Parathyroid adenoma (tissue), 2 donors: ENCODE results near the gene FANCG.

ENCODE experiments used
- H2AFZ ChIP-seq: fragments of 300-600 bp; sonication (generic); one replicate; pipeline ENCODE4 v1.7.0; 2017; ENCODE audit warnings: antibody characterized with exemption, mild to moderate bottlenecking
- H3K27ac ChIP-seq: fragments of 300-600 bp; sonication (generic); one replicate; pipeline ENCODE4 v1.7.0; 2017
- H3K27me3 ChIP-seq: fragments of 300-600 bp; sonication (generic); one replicate; pipeline ENCODE4 v1.7.0; 2017; ENCODE audit warnings: low read length; ENCODE audit not compliant: control insufficient read depth, insufficient read depth
- H3K36me3 ChIP-seq: fragments of 300-600 bp; sonication (generic); one replicate; pipeline ENCODE4 v1.7.0; 2017; ENCODE audit warnings: low read length; ENCODE audit not compliant: control insufficient read depth, insufficient read depth
- H3K4me1 ChIP-seq: fragments of 300-600 bp; sonication (generic); one replicate; pipeline ENCODE4 v1.7.0; 2017; ENCODE audit warnings: control low read depth
- H3K4me2 ChIP-seq: fragments of 300-600 bp; sonication (generic); one replicate; pipeline ENCODE4 v1.7.0; 2017; ENCODE audit warnings: low read length
- H3K4me3 ChIP-seq: fragments of 300-600 bp; sonication (generic); one replicate; pipeline ENCODE4 v1.7.0; 2017; ENCODE audit warnings: low read depth, low read length
- H3K79me2 ChIP-seq: fragments of 300-600 bp; sonication (generic); one replicate; pipeline ENCODE4 v1.7.0; 2017; ENCODE audit warnings: control low read depth
- H3K9ac ChIP-seq: fragments of 300-600 bp; sonication (generic); one replicate; pipeline ENCODE4 v1.7.0; 2017; ENCODE audit warnings: mild to moderate bottlenecking
- H3K9me3 ChIP-seq: fragments of 300-600 bp; sonication (generic); one replicate; pipeline ENCODE4 v1.7.0; 2017; ENCODE audit warnings: low read length; ENCODE audit not compliant: control insufficient read depth
- TF ChIP-seq, protein P1 (sequence below): fragments of 300-600 bp; sonication (generic); IDR thresholded peaks from one replicate; pipeline ENCODE4 v1.7.0; 2017; ENCODE audit warnings: antibody characterized with exemption, mild to moderate bottlenecking
- donor health status: primary hyperparathyroidism.

FANCG gene

DNA sequence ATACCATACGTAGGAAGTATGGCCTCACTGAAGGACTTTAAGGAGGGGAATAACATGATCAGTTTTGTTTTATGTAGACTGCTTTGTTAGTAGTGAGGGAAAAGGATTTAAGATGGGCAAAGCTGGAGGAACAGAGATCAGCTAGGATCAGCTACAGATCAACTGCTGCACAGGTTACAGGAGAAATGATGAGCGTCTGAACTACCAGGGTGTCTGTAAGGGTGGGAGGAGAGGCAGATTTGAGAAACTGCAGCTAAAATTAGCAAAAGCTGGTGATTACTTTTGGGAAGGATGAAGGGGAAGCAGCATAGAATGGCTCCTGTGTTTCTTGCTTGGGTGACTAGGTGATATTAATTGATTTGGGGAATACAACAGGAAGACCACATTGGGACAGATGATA, 46.6 kb downstream of the FANCG start:
- Histone ChIP-seq H3K9me3 (no peaks in the 10 kb centered on the region), H3K4me2 (no peak overlapping the region), H3K4me3 (no peak overlapping the region), H3K9ac (no peak overlapping the region), H3K36me3 (no peaks in the 10 kb centered on the region), H3K4me1 (peaks cover 2% of the 10 kb centered on the region), H3K79me2 (no peaks in the 10 kb centered on the region), H3K27ac (no peak overlapping the region), H2AFZ (no peak overlapping the region), H3K27me3 (no peaks in the 10 kb centered on the region)
- TF ChIP-seq, protein P1, sequence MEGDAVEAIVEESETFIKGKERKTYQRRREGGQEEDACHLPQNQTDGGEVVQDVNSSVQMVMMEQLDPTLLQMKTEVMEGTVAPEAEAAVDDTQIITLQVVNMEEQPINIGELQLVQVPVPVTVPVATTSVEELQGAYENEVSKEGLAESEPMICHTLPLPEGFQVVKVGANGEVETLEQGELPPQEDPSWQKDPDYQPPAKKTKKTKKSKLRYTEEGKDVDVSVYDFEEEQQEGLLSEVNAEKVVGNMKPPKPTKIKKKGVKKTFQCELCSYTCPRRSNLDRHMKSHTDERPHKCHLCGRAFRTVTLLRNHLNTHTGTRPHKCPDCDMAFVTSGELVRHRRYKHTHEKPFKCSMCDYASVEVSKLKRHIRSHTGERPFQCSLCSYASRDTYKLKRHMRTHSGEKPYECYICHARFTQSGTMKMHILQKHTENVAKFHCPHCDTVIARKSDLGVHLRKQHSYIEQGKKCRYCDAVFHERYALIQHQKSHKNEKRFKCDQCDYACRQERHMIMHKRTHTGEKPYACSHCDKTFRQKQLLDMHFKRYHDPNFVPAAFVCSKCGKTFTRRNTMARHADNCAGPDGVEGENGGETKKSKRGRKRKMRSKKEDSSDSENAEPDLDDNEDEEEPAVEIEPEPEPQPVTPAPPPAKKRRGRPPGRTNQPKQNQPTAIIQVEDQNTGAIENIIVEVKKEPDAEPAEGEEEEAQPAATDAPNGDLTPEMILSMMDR = no peak

DNA sequence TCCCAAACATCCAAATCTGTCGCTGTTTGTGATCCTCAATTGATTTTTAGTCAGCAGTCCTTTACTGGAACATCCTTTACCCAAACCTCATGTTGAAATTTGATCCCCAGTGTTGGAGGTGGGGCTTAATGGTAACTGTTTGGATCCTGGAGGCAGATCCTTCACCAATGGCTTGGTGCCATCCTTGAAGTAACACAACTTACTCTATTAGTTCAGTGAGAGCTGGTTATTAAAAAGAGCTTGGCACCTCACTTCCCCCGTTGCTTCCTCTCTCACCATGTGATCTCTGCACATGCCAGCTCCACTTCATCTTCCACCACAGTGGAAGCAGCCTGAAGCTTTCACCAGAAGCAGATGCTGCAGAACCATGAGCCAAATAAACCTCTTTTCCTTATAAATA, 49.9 kb downstream of the FANCG start:
- no peak overlapping the region for H3K27ac ChIP-seq
- peaks cover 8% of the 10 kb centered on the region for H3K4me1 ChIP-seq
- H3K36me3 ChIP-seq = no peaks in the 10 kb centered on the region
- TF ChIP-seq, protein P1 = no peak
- no peak overlapping the region for H2AFZ ChIP-seq
- H3K79me2 ChIP-seq = no peaks in the 10 kb centered on the region
- no peaks in the 10 kb centered on the region for H3K27me3 ChIP-seq
- no peak overlapping the region for H3K9ac ChIP-seq
- H3K4me2 ChIP-seq = no peak overlapping the region
- H3K4me3 ChIP-seq = no peak overlapping the region
- H3K9me3 ChIP-seq = no peaks in the 10 kb centered on the region

DNA sequence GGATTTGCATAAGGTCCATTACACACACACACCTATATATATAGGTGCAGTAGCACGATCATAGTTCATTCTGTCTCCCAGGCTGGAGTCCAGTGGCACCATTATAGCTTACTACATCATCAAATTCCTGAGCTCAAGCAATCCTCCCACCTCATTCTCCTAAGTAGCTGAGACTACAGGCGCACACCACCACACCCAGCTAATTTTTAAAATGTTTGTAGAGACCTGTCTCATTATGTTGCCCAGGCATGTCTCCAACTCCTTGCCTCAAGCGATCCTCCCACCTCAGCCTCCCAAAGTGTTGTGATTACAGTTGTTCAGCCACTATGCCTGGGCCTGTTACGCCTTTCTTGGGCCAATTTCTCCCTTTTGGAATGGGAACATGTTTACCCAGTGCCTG, 50.5 kb downstream of the FANCG start:
- TF ChIP-seq, protein P1 = no peak
- Histone ChIP-seq H2AFZ (no peak overlapping the region), H3K9me3 (no peaks in the 10 kb centered on the region), H3K36me3 (no peaks in the 10 kb centered on the region), H3K4me3 (no peak overlapping the region), H3K79me2 (no peaks in the 10 kb centered on the region), H3K27me3 (no peaks in the 10 kb centered on the region), H3K27ac (no peak overlapping the region), H3K4me2 (no peak overlapping the region), H3K4me1 (peaks cover 8% of the 10 kb centered on the region), H3K9ac (no peak overlapping the region)

DNA sequence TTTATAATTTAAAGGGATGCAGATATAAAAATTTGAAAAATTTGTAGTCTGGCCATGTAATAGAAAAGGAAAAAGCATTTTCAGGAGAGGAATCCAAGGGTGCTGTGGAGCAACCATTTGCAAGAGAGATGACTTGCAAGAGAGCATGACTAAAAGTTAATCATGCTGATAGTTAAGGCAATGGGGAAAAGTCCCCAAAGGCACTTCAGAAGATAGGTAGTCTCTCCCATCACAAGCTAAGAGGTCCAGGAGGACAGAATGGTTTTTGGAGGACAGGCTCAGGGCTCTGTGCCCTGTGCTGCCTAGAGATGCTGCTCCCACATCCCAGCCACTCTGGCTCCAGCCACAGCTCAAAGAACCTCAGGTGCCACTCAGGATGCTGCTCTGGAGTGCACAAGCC, 51.4 kb downstream of the FANCG start:
- Histone ChIP-seq H3K36me3 (no peaks in the 10 kb centered on the region), H3K27me3 (no peaks in the 10 kb centered on the region), H3K9ac (no peak overlapping the region), H3K4me2 (no peak overlapping the region), H3K79me2 (no peaks in the 10 kb centered on the region), H2AFZ (no peak overlapping the region), H3K4me3 (no peak overlapping the region), H3K4me1 (peaks cover 8% of the 10 kb centered on the region), H3K27ac (no peak overlapping the region), H3K9me3 (no peaks in the 10 kb centered on the region)
- TF ChIP-seq, protein P1 = no peak

DNA sequence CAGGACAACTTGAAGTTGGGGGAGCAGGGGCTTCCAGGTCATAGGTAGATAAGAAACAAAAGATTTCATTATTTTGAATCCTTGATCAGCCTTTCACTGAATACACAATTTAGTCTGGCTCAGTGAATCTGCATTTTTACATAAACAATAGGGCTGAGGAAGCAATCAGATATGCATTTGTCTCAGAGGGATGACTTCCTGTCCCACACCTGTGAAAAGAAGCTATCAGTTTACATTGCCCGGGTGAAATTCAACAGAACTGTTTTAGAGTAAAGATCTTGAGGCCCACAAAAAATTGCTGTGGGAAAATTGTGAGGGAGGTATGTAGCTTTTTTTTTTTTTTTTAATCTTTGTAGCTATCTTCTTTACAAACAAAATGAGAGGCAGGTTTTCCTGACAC, 51.9 kb downstream of the FANCG start:
- Histone ChIP-seq H3K4me1 (peaks cover 8% of the 10 kb centered on the region), H3K9me3 (no peaks in the 10 kb centered on the region), H2AFZ (no peak overlapping the region), H3K27me3 (no peaks in the 10 kb centered on the region), H3K79me2 (no peaks in the 10 kb centered on the region), H3K27ac (no peak overlapping the region), H3K9ac (no peak overlapping the region), H3K4me2 (no peak overlapping the region), H3K4me3 (no peak overlapping the region), H3K36me3 (no peaks in the 10 kb centered on the region)
- TF ChIP-seq, protein P1 = no peak
